H9 (cell line): Measurements from ENCODE around the gene NSUN5. TPM values are rescaled to one million over a fixed set of nuclear protein-coding genes. Genes with fewer than 3 reads are reported as not detected.

Experiments used
- DNase-seq: peaks from one replicate; pipeline ENCODE4 v3.0.0-alpha.2; 2017
- H2AFZ ChIP-seq: one replicate; pipeline ENCODE4 v1.6.1; 2013; ENCODE audit warnings: mild to moderate bottlenecking, low read length, control low read depth, moderate library complexity
- H2AK5ac ChIP-seq: 2 replicates; pipeline ENCODE4 v1.6.1; 2013; ENCODE audit warnings: low read length, control low read depth, mixed read lengths; ENCODE audit not compliant: insufficient read length
- H2BK120ac ChIP-seq: one replicate; pipeline ENCODE4 v1.6.1; 2013; ENCODE audit warnings: low read depth, mild to moderate bottlenecking, low read length, control low read depth, inconsistent platforms; ENCODE audit not compliant: poor library complexity, severe bottlenecking
- H2BK12ac ChIP-seq: 2 replicates; pipeline ENCODE4 v1.6.1; 2013; ENCODE audit warnings: low read length, control low read depth, mixed read lengths, low read depth; ENCODE audit not compliant: insufficient read length
- H2BK15ac ChIP-seq: 2 replicates; pipeline ENCODE4 v1.6.1; 2013; ENCODE audit warnings: low read depth, low read length, control low read depth
- H2BK20ac ChIP-seq: one replicate; pipeline ENCODE4 v1.6.1; 2013; ENCODE audit warnings: low read depth, mild to moderate bottlenecking, low read length, control low read depth, inconsistent platforms; ENCODE audit not compliant: poor library complexity, severe bottlenecking
- H2BK5ac ChIP-seq: 2 replicates; pipeline ENCODE4 v1.6.1; 2013; ENCODE audit warnings: low read length, control low read depth, mixed read lengths; ENCODE audit not compliant: insufficient read length
- H3K14ac ChIP-seq: 2 replicates; pipeline ENCODE4 v1.6.1; 2013; ENCODE audit warnings: low read length, control low read depth; ENCODE audit not compliant: insufficient read depth
- H3K18ac ChIP-seq: 2 replicates; pipeline ENCODE4 v1.6.1; 2013; ENCODE audit warnings: low read depth, mild to moderate bottlenecking, mixed read lengths, low read length, control low read depth; ENCODE audit not compliant: insufficient read length
- H3K23ac ChIP-seq: 2 replicates; pipeline ENCODE4 v1.6.1; 2013; ENCODE audit warnings: low read length, control low read depth, mixed read lengths, low read depth; ENCODE audit not compliant: insufficient read length
- H3K23me2 ChIP-seq: 2 replicates; pipeline ENCODE4 v1.6.1; 2013; ENCODE audit warnings: low read depth, mild to moderate bottlenecking, mixed read lengths, low read length, control low read depth; ENCODE audit not compliant: insufficient read length, poor library complexity, severe bottlenecking
- H3K27ac ChIP-seq: 2 replicates; pipeline ENCODE4 v1.5.1; 2013; ENCODE audit warnings: low read length, control low read depth, mixed read lengths, low read depth; ENCODE audit not compliant: insufficient read length
- H3K27me3 ChIP-seq: 2 replicates; pipeline ENCODE4 v1.6.1; 2013; ENCODE audit warnings: low read length, control low read depth, inconsistent platforms; ENCODE audit not compliant: insufficient read depth
- H3K4ac ChIP-seq: 2 replicates; pipeline ENCODE4 v1.6.1; 2013; ENCODE audit warnings: low read depth, mild to moderate bottlenecking, control low read depth, inconsistent platforms, low read length, moderate library complexity
- H3K4me1 ChIP-seq: 2 replicates; pipeline ENCODE4 v1.6.1; 2013; ENCODE audit warnings: low read length, control low read depth, inconsistent platforms; ENCODE audit not compliant: insufficient read depth
- H3K4me2 ChIP-seq: 2 replicates; pipeline ENCODE4 v1.6.1; 2013; ENCODE audit warnings: low read length, control low read depth, mixed read lengths; ENCODE audit not compliant: insufficient read length, insufficient read depth
- H3K56ac ChIP-seq: 2 replicates; pipeline ENCODE4 v1.6.1; 2013; ENCODE audit warnings: low read depth, mild to moderate bottlenecking, mixed read lengths, low read length, control low read depth; ENCODE audit not compliant: insufficient read length
- H3K79me1 ChIP-seq: 2 replicates; pipeline ENCODE4 v1.6.1; 2013; ENCODE audit warnings: low read depth, mild to moderate bottlenecking, moderate library complexity, low read length, control low read depth, inconsistent platforms; ENCODE audit not compliant: insufficient read depth, poor library complexity, severe bottlenecking
- H3K79me2 ChIP-seq: 2 replicates; pipeline ENCODE4 v1.6.1; 2013; ENCODE audit warnings: low read length, control low read depth, inconsistent platforms; ENCODE audit not compliant: insufficient read depth
- H3K9ac ChIP-seq: 2 replicates; pipeline ENCODE4 v1.6.1; 2013; ENCODE audit warnings: low read length, control low read depth, mixed read lengths; ENCODE audit not compliant: insufficient read length; ENCODE audit errors: extremely low read depth
- H3K9me3 ChIP-seq: one replicate; pipeline ENCODE4 v1.6.1; 2013; ENCODE audit warnings: low read depth, low read length, inconsistent platforms; ENCODE audit not compliant: control insufficient read depth
- H3T11ph ChIP-seq: one replicate; pipeline ENCODE4 v1.6.1; 2013; ENCODE audit warnings: mild to moderate bottlenecking, low read length, control low read depth, inconsistent platforms
- H4K20me1 ChIP-seq: one replicate; pipeline ENCODE4 v1.6.1; 2013; ENCODE audit not compliant: control insufficient read depth, insufficient read length, insufficient read depth
- H4K5ac ChIP-seq: 2 replicates; pipeline ENCODE4 v1.6.1; 2013; ENCODE audit warnings: low read depth, mild to moderate bottlenecking, mixed read lengths, low read length, control low read depth; ENCODE audit not compliant: insufficient read length
- H4K8ac ChIP-seq: replicated peaks from 2 replicates; pipeline ENCODE4 v1.6.1; 2013; ENCODE audit warnings: low read length, control low read depth, mixed read lengths, low read depth; ENCODE audit not compliant: insufficient read length
- H4K91ac ChIP-seq: 2 replicates; pipeline ENCODE4 v1.6.1; 2013; ENCODE audit warnings: low read depth, mild to moderate bottlenecking, moderate library complexity, mixed read lengths, low read length, control low read depth; ENCODE audit not compliant: insufficient read length
- H3K27ac Mint-ChIP-seq, 3 experiments: 2 replicates in 2 of 3; 3 replicates in 1 of 3; pipeline ENCODE4 v1.8.0; 2020 to 2021; ENCODE audit warnings: mixed read lengths in 3 of 3, mild to moderate bottlenecking in 1 of 3, moderate library complexity in 1 of 3
- H3K27me3 Mint-ChIP-seq: 2 replicates; pipeline ENCODE4 v1.8.0; 2021; ENCODE audit warnings: low read depth, mild to moderate bottlenecking, moderate library complexity, mixed read lengths
- H3K36me3 Mint-ChIP-seq, 3 experiments: 2 replicates in 2 of 3; 3 replicates in 1 of 3; pipeline ENCODE4 v1.8.0; 2020 to 2021; ENCODE audit warnings: low read depth in 3 of 3, mixed read lengths in 3 of 3; ENCODE audit not compliant: insufficient read depth in 1 of 3
- H3K4me1 Mint-ChIP-seq, 2 experiments: 2 replicates each; pipeline ENCODE4 v1.8.0; 2020; ENCODE audit warnings: mixed read lengths in 2 of 2
- H3K4me3 Mint-ChIP-seq, 2 experiments: 2 replicates in 1 of 2; 3 replicates in 1 of 2; pipeline ENCODE4 v1.8.0; 2020 to 2021; ENCODE audit warnings: mild to moderate bottlenecking in 2 of 2, mixed read lengths in 2 of 2, moderate library complexity in 1 of 2
- H3K9me3 Mint-ChIP-seq, 2 experiments: 2 replicates in 1 of 2; 3 replicates in 1 of 2; pipeline ENCODE4 v1.8.0; 2020; ENCODE audit warnings: mild to moderate bottlenecking in 2 of 2, mixed read lengths in 2 of 2, moderate library complexity in 1 of 2
- CTCF ChIP-seq: fragments of 200-600 bp; sonication (generic); conservative IDR thresholded peaks from 3 replicates; pipeline ENCODE4 v1.8.0; 2021; ENCODE audit warnings: antibody characterized with exemption, mild to moderate bottlenecking
- WGBS: extraction: QIAGEN DNeasy Blood & Tissue Kit; methylation state at CpG from one replicate; pipeline ENCODE4 v1.1.7; 2013; ENCODE audit warnings: missing lambda C conversion rate, low lambda C conversion rate, mixed read lengths; ENCODE audit not compliant: insufficient read length; ENCODE audit errors: extremely low coverage; 5-methylcytosine and 5-hydroxymethylcytosine counted together
- total RNA-seq: library from RNA; stranded (reverse); gene quantifications from 2 replicates; pipeline ENCODE4 v1.2.1, GENCODE V29; 2021

The NSUN5 gene
- total RNA-seq, 1 experiment from 2014 or later: 64.2 TPM

- H4K8ac ChIP-seq: no peak overlapping the region
- no peak overlapping the region for H3K9ac ChIP-seq
- no peak overlapping the region for H3K4ac ChIP-seq
- no peaks in the 10 kb centered on the region for H3K9me3 ChIP-seq
- no peak overlapping the region for H3K23ac ChIP-seq
- peaks cover 6% of the 10 kb centered on the region; the same call in 1 of the 2 replicates for H3K4me1 ChIP-seq
- no peak overlapping the region for H2BK5ac ChIP-seq
- H2BK20ac ChIP-seq: no peak overlapping the region
- H3K23me2 ChIP-seq: no peaks in the 10 kb centered on the region
- no peak overlapping the region for H2AFZ ChIP-seq
- H3K18ac ChIP-seq: no peak overlapping the region
- Mint-ChIP-seq H3K27ac (no peak overlapping the region), H3K9me3 (peaks cover 8 to 11% of the 10 kb centered on the region in 2 experiments; a peak in 4 of 5 replicates), H3K27me3 (peaks cover 2% of the 10 kb centered on the region; the same call in 1 of the 2 replicates), H3K36me3 (peaks cover 0 to 7% (median 2%) of the 10 kb centered on the region in 3 experiments; a peak in 5 of 7 replicates), H3K4me1 (peaks cover 23 to 24% of the 10 kb centered on the region in 2 experiments), H3K4me3 (no peak overlapping the region)
- no peak for DNase-seq
- no peak overlapping the region for H4K5ac ChIP-seq
- H4K91ac ChIP-seq: no peak overlapping the region
- H3K27me3 ChIP-seq: no peaks in the 10 kb centered on the region
- WGBS: no CpG with 5 or more reads among the region's 3 CpGs
- no peak overlapping the region for H3K27ac ChIP-seq
- no peak overlapping the region for H3K4me2 ChIP-seq
- H2AK5ac ChIP-seq: no peak overlapping the region
- H2BK120ac ChIP-seq: no peak overlapping the region
- no peaks in the 10 kb centered on the region for H4K20me1 ChIP-seq
- H3K79me1 ChIP-seq: no peaks in the 10 kb centered on the region
- no peak overlapping the region for H3K56ac ChIP-seq
- no peak overlapping the region for H3T11ph ChIP-seq
- H2BK15ac ChIP-seq: no peak overlapping the region
- TF ChIP-seq CTCF: no peak
- H2BK12ac ChIP-seq: no peak overlapping the region
- H3K14ac ChIP-seq: no peak overlapping the region
- H3K79me2 ChIP-seq: no peaks in the 10 kb centered on the region
Observed at GRCh38 chr7:73352784-73353183, 44.2 kb upstream of the NSUN5 start.
